Epidermal melanocyte (primary cell): Measurements from ENCODE around the gene DEGS1.
"Not testable (repeated sequence)": the region's sequence is repeated elsewhere in the genome, so short reads cannot be mapped to it uniquely, and the experiment has no call there.

Source experiments
- DNase-seq: peaks from one replicate; pipeline ENCODE4 v3.0.0; 2011; ENCODE audit warnings: low spot score; ENCODE audit not compliant: insufficient read length

The DEGS1 gene

GRCh38 chr1:224180783-224181452 lies 2.1 kb upstream of the DEGS1 start:
- no peak for DNase-seq

DNA sequence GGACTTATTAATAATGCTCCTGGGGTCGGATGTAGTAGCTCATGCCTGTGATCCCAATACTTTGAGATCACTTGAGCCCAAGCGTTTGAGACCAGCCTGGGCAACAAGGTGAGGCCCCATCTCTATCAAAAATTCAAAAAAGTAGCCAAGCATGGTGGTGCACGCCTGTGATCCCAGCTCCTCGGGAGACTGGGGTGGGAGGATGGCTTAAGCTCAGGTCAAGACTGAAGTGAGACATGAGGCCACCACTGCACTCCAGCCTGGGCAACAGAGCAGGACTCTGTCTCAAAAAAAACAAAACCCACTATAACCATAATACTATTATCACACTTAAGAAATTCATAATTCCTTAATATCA lies 1.6 kb upstream of the DEGS1 start:
- DNase-seq = no peak

DNA sequence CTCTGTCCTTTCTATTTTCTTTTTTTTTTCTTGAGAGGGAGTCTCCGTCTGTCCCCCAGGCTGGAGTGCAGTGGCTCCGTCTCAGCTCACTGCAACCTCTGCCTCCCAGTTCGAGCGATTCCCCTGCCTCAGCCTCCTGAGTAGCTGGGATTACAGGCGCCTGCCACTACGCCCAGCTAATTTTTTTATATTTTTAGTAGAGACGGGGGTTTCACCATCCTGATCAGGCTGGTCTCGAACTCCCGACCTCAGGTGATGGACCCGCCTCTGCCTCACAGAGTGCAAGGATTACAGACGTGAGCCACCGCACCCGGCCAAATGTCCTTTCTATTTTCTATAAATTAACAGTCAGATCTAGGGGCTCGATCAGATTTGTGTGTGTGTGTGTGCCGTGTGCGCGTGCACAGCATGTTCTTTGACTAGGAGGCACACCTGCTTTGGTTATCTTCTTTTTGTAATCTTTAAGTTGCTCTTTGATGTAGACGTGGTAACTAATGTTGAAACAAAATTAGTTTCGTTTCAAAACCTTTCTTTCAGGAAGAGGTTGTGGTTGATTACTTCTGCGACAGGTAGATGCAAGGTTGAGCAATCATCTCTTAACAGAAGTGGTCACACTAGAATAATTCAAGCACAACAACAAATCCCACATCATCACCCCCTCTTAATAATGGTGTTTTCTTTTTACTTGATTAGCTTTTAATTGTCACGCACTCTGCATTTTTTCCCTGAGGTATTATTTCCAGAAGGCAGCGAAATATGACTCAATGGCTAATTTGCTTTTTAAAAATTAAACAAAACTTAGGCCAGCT lies 779 bp upstream of the DEGS1 start:
- DNase-seq = no peak

DNA sequence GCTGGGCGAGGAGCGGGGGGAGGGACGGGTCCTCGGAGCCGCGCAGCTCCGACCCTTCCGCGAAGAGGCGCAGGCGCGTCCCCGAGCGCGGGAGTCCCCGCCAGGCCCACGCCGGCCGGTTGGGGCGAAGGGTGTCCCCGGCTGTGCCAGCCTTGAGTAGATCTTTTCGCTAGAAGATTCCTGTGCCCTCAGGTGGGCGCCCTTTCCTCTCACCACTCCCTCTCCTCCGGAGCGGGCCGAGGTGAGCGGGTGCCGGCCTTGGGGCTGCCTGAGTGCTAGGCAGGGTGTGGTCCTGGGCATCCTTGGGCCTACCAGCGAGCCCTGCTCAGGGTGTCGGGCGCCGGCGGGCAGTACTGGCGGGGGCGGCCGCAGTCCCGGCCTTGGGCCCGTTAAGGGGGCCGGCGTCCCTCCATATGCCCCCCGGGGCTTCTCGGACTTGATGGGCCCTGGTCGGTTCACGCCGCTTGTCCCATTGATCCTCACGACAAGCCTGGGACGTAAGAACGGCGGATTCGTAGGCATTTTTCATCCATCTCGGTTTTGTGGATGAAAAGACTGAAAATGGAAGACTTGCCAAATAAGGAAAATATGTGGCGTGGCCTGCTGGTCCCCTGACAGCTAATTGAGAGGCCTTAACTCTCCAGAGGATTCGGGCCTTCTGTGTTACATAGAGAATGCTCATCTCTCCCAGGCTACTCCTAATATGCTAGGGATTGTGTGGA lies 712 bp downstream of the DEGS1 start:
- DNase-seq = no peak

GRCh38 chr1:224185208-224185607 lies 2.2 kb downstream of the DEGS1 start:
- no peak for DNase-seq

GRCh38 chr1:224188286-224188685 lies 5.2 kb downstream of the DEGS1 start:
- no peak for DNase-seq

DNA sequence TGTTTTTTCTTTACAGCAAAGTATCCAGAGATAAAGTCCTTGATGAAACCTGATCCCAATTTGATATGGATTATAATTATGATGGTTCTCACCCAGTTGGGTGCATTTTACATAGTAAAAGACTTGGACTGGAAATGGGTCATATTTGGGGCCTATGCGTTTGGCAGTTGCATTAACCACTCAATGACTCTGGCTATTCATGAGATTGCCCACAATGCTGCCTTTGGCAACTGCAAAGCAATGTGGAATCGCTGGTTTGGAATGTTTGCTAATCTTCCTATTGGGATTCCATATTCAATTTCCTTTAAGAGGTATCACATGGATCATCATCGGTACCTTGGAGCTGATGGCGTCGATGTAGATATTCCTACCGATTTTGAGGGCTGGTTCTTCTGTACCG lies 6.5 kb downstream of the DEGS1 start:
- no peak for DNase-seq

GRCh38 chr1:224192082-224192788 lies 9.2 kb downstream of the DEGS1 start:
- DNase-seq = no peak

DNA sequence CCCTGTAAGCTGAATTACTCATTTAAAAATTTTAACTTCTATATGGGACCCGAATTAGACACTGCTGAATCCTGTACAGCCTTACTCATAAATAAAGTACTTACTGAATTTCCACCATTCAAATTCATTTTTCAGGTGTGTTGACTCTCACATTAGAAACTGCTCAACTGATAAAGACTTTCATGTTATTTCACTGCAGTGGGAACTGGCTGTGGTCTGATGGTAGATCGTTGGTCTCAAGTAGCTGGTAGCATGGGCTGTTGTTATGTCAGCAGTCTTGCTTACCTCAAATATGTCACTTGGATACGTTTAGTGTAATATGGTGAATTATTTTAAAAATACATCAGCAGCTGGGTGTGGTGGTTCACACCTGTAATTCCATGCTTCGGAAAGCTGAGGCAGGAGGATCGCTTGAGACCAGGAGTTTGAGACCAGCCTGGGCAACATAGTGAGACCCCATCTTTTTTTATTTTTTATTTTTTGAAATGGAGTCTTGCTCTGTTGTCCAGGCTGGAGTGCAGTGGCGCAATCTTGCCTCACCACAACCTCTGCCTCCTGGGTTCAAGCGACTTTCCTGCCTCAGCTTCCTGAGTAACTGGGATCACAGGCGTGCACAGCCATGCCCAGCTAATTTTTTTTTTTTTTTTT lies 10.4 kb downstream of the DEGS1 start:
- no peak for DNase-seq

DNA sequence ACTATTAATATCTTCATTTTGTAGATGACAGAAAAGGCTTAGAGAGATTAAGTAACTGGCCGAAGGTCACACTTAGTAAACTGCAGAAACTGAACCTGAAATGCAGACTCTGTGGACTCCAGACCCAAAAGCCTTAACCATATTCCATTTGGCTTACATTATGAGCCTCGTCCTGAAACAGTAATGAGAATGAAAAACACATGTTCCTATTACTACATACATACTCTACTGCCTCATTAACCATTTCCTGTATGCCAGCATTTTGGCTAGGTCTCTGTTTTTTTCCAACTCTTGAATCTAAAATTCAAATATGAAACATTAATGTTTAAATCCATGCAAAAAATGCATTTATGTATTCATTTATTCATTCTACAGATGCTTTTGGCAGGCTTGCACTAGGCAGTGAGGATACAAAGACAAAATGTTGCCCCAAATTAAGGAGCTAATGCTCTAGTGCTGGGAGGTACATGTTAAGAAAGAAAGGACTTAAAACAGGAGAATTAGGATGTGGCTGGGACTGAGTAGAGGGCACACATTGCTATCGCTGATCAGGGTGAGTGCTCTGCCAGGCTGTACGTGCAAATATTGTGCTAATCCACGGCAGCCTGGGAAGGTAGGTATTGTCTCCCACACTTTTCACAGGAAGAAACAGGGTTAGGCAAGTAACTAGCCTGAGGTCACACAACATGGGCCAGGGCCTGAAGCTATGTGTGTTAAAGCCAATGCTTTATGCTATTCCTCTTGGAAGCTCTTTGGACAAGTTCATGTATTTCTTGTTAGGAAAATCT lies 14.0 kb downstream of the DEGS1 start:
- DNase-seq = no peak

DNA sequence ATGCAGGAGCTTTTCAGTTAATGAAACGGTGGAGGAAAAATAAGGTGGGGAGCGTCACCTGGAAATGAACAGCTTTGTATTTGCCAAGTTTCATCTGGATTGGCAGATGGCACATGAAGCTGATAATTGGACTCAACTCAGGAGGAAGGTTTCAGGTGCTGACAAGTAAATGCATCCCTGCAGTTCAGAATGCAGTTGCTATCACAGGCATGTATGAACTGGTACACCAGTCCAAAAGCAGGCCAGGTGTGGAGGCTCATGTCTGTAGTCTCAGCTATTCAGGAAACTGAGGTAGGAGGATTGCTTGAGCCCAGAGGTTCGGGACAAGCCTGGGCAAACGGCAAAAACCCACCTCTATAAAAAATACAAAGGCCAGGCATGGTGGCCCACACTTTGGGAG lies 15.5 kb downstream of the DEGS1 start:
- no peak for DNase-seq

- no peak for DNase-seq
Measured at GRCh38 chr1:224199679-224200078, 16.6 kb downstream of the DEGS1 start.

DNA sequence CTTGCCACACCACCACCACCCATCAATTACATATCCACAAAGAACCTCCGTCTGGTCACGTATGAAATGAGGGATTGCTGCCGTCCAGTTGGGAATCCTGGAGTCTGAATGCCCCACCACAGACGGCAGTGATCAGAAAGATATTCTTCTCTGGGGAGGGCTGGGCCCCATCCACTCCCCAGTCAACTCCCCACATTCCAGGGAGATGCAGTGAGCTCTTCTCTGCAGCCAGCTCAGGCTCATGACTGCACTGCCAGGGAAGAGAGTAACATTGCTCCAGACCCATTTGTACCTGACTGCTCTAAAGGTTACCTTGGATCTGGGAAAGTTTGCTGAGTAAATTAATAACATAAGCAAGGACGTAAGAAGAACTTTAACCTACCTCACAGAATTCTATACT lies 18.3 kb downstream of the DEGS1 start:
- DNase-seq = no peak

DNA sequence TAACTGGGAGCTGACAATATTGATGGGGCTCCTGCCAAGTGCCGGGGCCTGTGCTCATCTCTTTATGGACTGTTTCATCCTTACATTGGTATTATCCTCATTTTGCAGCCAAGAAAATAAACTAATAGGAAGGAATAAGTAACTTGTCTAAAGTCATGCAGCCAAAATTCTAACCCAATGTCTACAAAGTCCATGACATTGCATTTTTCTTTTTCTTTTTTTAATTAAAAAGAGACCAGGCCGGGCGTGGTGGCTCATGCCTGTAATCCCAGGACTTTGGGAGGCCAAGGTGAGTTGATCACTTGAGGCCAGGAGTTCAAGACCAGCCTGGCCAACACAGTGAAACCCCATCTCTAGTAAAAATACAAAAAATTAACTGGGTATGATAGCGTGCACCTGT lies 18.8 kb downstream of the DEGS1 start:
- DNase-seq = no peak

- DNase-seq = no peak
Measured at GRCh38 chr1:224203243-224204016, 20.4 kb downstream of the DEGS1 start.

DNA sequence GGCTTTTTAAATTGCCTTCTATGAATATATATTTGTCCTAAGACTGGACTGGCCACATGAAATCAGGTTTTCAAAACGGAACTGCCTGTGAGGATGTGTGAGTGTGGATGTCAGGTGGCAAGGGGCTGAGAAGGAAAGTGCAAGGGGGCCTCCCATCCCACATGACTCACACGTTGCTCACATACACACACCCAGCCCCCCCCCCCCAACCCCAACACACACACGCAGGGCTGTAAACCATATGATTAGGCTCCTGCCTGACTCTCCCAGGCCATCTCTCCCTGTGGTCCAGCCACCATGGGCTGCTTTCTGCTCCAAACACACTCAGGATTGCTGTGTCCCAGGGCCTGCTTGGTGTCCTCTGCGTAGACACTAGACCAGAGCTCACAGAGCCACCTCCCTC lies 22.4 kb downstream of the DEGS1 start:
- DNase-seq = no peak

DNA sequence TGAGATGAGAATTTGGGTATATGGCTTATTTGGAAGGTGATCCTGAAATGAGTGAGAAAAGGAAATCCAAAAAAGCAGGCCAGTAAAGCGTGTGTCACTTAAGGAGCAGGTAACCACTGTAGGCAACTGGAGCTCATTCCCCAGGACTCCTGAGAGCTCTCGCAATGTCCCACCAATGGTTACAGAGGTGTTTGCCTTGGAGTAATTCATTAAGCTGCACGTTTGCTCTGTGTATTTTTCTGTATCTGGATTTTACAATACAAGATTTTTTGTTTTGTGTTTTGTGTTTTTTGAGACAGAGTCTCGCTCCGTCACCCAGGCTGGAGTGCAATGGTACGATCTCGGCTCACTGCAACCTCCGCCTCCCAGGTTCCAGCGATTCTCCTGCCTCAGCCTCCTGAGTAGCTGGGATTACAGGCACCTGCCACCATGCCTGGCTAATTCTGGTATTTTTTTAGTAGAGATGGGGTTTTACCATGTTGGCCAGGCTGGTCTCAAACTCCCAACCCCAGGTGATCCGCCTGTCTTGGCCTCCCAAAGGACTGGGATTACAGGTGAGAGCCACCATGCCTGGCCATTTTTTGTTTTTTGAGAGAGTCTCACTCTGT lies 23.0 kb downstream of the DEGS1 start:
- DNase-seq = not testable (repeated sequence)

DNA sequence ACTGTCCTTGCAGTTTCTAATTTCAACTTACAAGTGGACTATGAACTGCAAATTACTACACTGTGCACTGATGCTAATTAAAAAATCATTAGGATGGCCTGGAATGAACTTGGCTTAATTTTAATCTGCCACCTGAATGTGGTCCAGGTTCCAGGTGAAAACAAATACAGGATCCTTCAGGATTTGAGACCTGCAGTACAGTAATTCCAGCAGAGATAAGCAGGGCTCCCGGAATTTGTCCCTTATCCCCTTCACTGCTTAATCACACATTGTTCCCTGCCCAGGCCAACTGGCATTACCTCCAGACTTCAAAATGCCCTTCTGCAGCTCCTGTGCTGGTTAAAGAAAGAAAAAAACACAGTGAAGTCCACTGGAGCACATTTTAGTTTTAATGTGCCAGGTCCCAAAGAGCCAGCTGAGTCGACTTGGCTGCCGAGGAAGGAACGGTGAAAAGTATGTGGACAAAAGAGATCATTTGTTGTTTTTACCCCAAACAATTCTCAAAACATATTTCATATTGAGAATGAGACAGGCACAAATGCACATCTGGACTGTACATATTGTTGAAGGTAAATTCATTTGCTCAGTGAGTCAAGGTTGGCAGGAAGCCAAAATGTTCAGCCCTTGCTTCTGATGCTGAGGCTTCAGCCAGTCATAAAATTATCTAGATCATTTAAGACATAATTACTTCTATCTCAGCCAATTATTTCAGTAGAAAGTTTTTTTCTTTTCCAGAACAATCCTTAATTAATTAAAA lies 28.3 kb downstream of the DEGS1 start:
- no peak for DNase-seq

GRCh38 chr1:224212618-224213061 lies 29.6 kb downstream of the DEGS1 start:
- no peak for DNase-seq
